ENCODE data around the gene GPLD1.

The GPLD1 gene

DNA sequence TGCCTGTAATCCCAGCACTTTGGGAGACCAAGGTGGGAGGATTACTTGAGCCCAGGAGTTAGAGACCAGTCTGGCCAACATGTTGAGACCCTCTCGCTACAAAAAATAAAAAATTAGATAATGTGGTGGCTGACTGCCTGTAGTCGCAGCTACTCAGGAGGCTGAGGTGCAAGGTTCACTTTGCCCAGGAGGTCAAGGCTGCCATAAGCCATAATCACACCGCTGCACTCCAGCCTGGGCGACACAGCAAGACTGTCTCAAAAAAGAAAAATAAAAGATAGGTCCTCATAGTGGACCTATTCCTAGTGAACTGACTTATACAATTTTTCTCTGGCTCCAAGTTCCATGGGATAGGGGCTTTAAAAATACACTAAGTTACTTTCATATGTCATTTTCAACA is 44.8 kb downstream of the GPLD1 start:
- no peak for DNase-seq (ENCODE audit: low spot score)
- TF ChIP-seq, protein P1, sequence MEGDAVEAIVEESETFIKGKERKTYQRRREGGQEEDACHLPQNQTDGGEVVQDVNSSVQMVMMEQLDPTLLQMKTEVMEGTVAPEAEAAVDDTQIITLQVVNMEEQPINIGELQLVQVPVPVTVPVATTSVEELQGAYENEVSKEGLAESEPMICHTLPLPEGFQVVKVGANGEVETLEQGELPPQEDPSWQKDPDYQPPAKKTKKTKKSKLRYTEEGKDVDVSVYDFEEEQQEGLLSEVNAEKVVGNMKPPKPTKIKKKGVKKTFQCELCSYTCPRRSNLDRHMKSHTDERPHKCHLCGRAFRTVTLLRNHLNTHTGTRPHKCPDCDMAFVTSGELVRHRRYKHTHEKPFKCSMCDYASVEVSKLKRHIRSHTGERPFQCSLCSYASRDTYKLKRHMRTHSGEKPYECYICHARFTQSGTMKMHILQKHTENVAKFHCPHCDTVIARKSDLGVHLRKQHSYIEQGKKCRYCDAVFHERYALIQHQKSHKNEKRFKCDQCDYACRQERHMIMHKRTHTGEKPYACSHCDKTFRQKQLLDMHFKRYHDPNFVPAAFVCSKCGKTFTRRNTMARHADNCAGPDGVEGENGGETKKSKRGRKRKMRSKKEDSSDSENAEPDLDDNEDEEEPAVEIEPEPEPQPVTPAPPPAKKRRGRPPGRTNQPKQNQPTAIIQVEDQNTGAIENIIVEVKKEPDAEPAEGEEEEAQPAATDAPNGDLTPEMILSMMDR (IDR thresholded peaks at IDR 0.05; ENCODE audit: borderline replicate concordance, control extremely low read depth, extremely low read depth, insufficient read depth, missing control alignments), result no peak
- in situ Hi-C loops (cut with MboI; ENCODE audit: low sequenced_read_pairs, unreplicated experiment), result no loop called here

DNA sequence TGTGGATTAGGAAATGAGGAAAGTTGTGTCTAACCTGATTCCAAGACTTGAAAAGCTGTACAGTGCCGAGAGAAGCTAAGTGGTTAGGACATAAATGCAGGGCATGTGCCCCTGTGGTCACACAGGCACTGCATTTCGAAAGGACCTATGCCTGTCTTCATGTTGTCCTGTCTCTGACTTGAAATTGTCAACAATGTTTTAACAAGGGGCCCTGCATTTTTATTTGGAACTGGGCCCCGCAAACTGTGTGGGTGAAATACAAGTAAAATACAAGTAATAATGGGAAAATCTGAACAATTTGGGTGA is 47.8 kb downstream of the GPLD1 start:
- in situ Hi-C loops (cut with MboI; ENCODE audit: low sequenced_read_pairs, unreplicated experiment), result no loop called here
- TF ChIP-seq, protein P1 (IDR thresholded peaks at IDR 0.05; ENCODE audit: borderline replicate concordance, control extremely low read depth, extremely low read depth, insufficient read depth, missing control alignments), result no peak

DNA sequence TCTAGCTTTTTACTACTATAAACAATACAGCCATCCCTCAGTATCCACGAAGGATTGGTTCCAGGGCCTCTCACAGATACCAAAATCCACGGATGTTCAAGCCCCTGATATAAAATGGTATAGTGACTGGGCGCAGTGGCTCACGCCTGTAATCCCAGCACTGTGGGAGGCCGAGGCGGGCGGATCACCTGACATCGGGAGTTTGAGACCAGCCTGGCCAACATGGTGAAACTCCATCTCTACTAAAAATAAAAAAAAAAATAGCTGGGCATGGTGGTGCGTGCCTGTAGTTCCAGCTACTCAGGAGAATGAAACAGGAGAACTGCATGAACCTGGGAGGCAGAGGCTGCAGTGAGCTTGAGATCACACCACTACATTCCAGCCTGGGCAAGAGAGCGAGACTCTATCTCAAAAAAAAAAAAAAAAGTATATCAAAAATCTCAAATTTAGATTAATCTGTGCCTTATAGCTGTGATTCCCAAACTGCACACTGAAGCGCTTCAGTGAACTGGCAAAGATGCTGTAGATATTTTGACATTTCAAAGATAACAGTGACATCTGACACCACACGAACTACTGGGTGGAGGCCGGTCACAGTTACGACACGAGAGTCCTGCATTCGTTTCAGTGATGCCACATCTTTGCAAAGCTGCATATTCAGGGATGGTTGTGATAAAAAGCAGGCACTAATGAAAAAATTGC is 48.3 kb downstream of the GPLD1 start:
- in situ Hi-C loops (cut with MboI; ENCODE audit: low sequenced_read_pairs, unreplicated experiment), result no loop called here
- no peak for DNase-seq (ENCODE audit: low spot score)
- TF ChIP-seq, protein P1 (IDR thresholded peaks at IDR 0.05; ENCODE audit: borderline replicate concordance, control extremely low read depth, extremely low read depth, insufficient read depth, missing control alignments), result no peak

More for the DNA sequence above, 47.8 kb downstream of the GPLD1 start:
- DNase-seq (ENCODE audit: low spot score), result no peak

DNA sequence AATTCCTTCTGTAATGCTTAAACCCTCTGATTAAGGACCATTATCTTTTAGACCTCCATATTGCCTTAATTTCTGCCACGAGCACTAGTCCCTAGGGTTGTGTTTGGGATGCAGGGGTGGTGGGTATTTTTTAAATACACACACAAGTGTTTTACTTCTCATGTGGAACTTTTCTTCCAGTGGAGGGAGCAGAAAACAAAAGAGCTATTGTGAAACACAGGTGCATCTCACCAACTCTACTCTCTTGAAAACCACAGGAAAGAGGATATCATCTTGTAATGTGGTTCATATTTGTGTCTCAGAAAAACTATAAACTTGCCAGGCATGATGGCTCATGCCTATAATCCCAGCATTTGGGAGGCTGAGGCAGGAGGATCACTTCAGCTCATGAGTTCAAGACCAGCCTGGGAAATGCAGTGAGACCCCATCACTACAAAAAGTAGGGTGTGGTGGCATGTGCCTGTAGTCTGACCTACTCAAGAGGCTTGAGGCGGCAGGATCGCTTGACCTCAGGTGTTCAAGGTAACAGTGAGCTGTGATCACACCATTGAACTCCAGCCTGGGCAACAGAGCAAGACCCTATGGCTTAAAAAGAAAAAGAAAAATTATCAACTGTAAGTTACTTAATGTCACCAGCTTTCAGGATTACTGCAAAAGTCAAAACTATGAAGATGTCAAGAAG is 49.4 kb downstream of the GPLD1 start:
- in situ Hi-C loops (cut with MboI; ENCODE audit: low sequenced_read_pairs, unreplicated experiment), result no loop called here
- no peak for DNase-seq (ENCODE audit: low spot score)
- TF ChIP-seq, protein P1 (IDR thresholded peaks at IDR 0.05; ENCODE audit: borderline replicate concordance, control extremely low read depth, extremely low read depth, insufficient read depth, missing control alignments), result no peak

DNA sequence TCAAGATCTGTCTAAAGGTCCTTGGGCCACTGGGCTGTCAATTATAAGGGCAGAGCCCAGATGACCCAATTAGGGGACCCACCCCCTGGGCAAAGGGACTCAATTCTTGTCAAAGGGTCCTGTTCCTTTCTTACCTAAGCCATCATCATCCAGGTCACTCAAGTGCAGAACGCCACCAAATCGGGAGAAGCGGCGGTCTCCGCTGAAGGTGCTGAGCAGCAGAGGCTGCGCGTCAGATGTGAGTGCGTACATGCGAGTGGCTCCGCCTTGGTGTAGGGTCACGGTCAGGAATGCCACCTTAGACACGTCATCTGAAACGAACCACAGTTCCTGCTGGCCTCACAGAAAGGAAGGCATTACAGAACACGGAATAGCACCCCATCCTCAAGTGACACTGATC is 52.4 kb downstream of the GPLD1 start:
- no peak for DNase-seq (ENCODE audit: low spot score)
- in situ Hi-C loops (cut with MboI; ENCODE audit: low sequenced_read_pairs, unreplicated experiment), result no loop called here
- TF ChIP-seq, protein P1 (IDR thresholded peaks at IDR 0.05; ENCODE audit: borderline replicate concordance, control extremely low read depth, extremely low read depth, insufficient read depth, missing control alignments), result no peak

DNA sequence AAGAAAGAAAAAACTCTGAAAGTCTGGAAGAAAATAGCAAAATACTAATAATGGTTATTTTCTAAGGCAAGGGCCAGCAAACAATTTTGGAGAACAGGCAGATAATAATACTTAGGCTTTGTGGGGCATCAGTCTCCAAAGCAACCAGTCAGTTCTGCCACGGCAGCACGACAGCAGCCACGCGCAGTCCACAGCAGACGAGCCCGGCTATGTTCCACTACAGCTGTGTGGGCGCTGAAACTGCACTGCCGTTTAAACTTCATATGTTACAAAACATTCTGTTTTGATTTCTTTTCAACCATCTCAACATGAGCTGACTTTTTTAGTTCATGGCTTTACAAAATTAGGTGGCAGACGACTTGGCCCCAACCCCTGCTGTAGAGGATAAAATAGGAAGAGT is 56.8 kb downstream of the GPLD1 start:
- in situ Hi-C loops (cut with MboI; ENCODE audit: low sequenced_read_pairs, unreplicated experiment), result no loop called here
- TF ChIP-seq, protein P1 (IDR thresholded peaks at IDR 0.05; ENCODE audit: borderline replicate concordance, control extremely low read depth, extremely low read depth, insufficient read depth, missing control alignments), result no peak
- no peak for DNase-seq (ENCODE audit: low spot score)

Data from GM13976 (cell line).